GM12891 (cell line): ENCODE measurements around the gene FAM184B.

Source experiments
- PAX5 ChIP-seq: IDR thresholded peaks from 2 replicates; pipeline ENCODE4 v1.6.1; 2011; ENCODE audit warnings: low read length, moderate library complexity, mild to moderate bottlenecking; ENCODE audit not compliant: insufficient read depth, severe bottlenecking
- POLR2A ChIP-seq: IDR thresholded peaks from 2 replicates; pipeline ENCODE4 v1.6.1; 2011; ENCODE audit warnings: low read depth, low read length, control low read depth
- POLR2AphosphoS5 ChIP-seq: IDR thresholded peaks from 2 replicates; pipeline ENCODE4 v1.6.1; 2011; ENCODE audit warnings: low read depth, low read length, control low read depth

DNA sequence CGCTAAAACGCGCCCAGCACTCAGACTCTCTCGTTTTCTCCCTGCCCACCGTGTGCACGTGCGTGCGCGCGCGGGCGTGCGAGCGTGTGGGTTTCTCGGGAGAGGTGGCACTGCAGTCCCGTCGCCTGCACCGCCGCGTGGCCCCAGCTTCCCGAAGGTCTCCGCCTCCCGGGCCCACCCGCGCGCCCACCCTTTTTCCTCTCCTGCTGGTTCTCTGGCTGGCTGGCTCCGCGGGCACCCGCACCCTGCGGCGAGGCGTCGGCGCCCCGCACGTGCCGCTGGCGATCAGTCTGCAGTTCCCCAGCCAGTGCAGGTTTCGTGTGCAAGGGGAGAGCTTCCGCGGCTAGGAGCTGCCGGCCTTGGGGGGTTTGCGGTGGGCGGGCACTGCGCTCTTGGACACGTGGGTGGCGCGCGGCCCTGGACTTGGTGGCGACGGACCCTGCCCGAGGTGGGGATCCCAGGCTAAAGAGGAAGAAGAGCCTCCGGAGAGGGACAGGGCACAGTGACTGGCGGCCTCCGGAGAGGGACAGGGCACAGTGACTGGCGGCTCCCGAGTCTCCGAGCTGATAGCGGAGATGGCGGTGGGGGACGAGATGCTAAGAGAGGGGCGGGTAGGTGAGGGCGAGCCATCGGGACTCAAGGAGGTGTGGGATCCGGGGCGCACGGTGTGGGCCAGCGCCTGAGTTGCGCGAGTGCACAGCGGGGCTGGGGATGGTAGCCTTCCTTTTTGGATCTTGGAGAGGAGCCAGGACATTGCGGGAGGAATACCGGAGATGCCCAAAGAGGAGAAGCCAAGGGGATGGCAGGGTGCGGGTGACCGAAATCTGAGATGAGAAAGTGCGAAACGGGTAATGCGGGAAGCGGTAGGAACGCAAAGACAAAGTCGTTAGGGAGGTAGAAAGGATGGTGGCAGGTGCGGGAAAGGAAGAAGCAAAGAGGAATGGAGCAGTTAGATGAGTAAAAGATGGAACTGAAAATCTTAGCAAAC is at the start of gene FAM184B:
- no peak for TF ChIP-seq POLR2A
- TF ChIP-seq POLR2AphosphoS5 = no peak
- TF ChIP-seq PAX5 = no peak
